B cell (primary cell): ENCODE data around the gene FAXDC2. TPM values are rescaled to one million over a fixed set of nuclear protein-coding genes. Genes with fewer than 3 reads are reported as not detected.

Experiments
- ATAC-seq: fragments of 200-7000 bp; cut with Tn5 transposase; one replicate; pipeline ENCODE4 v1.10.0; 2021; ENCODE audit warnings: low read depth, mild to moderate bottlenecking, moderate number of reproducible peaks, moderate library complexity
- CTCF ChIA-PET: fragments of 350-600 bp; sonication (Branson Sonifier 250); formaldehyde crosslinking; loops from one replicate; lab custom pipeline; 2021; ENCODE audit warnings: antibody characterized with exemption, inconsistent platforms; lab: Charles Lee
- POLR2A ChIA-PET: fragments of 350-600 bp; sonication (Branson Sonifier 250); formaldehyde crosslinking; loops from one replicate; lab custom pipeline; 2021; ENCODE audit warnings: antibody characterized with exemption; lab: Charles Lee
- DNase-seq: peaks from one replicate; pipeline ENCODE4 v3.0.0; 2013
- H2AFZ ChIP-seq: 2 replicates; pipeline ENCODE4 v1.6.1; 2012; ENCODE audit warnings: mild to moderate bottlenecking, low read depth, low read length; ENCODE audit not compliant: insufficient read depth, poor library complexity, severe bottlenecking
- H3K27ac ChIP-seq, 2 donors: 1 replicate in 1 of 2; 2 replicates in 1 of 2; pipeline ENCODE4 v1.5.1; 2012 to 2013; ENCODE audit warnings: low read length in 2 of 2, mild to moderate bottlenecking in 2 of 2, moderate library complexity in 1 of 2
- H3K27me3 ChIP-seq, 4 experiments: fragments of 200-600 bp in 1 of 4; sonication (generic) in 1 of 4; replicated peaks in 1 of 4; 1 replicate in 2 of 4; 2 replicates in 2 of 4; pipeline versions ENCODE4 v1.6.1 to v1.7.0; 2013 to 2016; ENCODE audit warnings: low read length in 3 of 4, mild to moderate bottlenecking in 2 of 4, mixed read lengths in 1 of 4, moderate library complexity in 1 of 4; ENCODE audit not compliant: insufficient read depth in 4 of 4, control insufficient read depth in 3 of 4; ENCODE audit errors: control extremely low read depth in 1 of 4
- H3K36me3 ChIP-seq, 2 experiments: replicated peaks in 1 of 2; 1 replicate in 1 of 2; 2 replicates in 1 of 2; pipeline versions ENCODE4 v1.6.1 to v1.7.1; 2013; ENCODE audit warnings: low read length in 1 of 2; ENCODE audit not compliant: insufficient read depth in 2 of 2, control insufficient read depth in 1 of 2; ENCODE audit errors: control extremely low read depth in 1 of 2, extremely low read depth in 1 of 2
- H3K4me1 ChIP-seq, 2 donors: fragments of 200-600 bp in 1 of 2; sonication (generic) in 1 of 2; 1 replicate in 1 of 2; 2 replicates in 1 of 2; pipeline versions ENCODE4 v1.5.1 to v1.6.1; 2013 to 2017; ENCODE audit warnings: low read length in 2 of 2; ENCODE audit not compliant: control insufficient read depth in 2 of 2, insufficient read depth in 2 of 2
- H3K4me2 ChIP-seq: replicated peaks from 2 replicates; pipeline ENCODE3; 2012; ENCODE audit warnings: mild to moderate bottlenecking, low read depth, low read length; ENCODE audit not compliant: poor library complexity, severe bottlenecking
- H3K4me3 ChIP-seq, 5 experiments: fragments of 200-600 bp in 1 of 5; sonication (generic) in 1 of 5; 1 replicate in 3 of 5; 2 replicates in 2 of 5; pipeline versions ENCODE4 v1.5.1 to v1.7.0; 2011 to 2016; ENCODE audit warnings: low read length in 4 of 5, mild to moderate bottlenecking in 4 of 5, low read depth in 2 of 5, control low read depth in 1 of 5, moderate library complexity in 1 of 5; ENCODE audit not compliant: insufficient read depth in 1 of 5; ENCODE audit errors: control extremely low read depth in 1 of 5, extremely low read depth in 1 of 5
- H3K79me2 ChIP-seq: fragments of 200-600 bp; sonication (generic); one replicate; pipeline ENCODE4 v1.6.0; 2016; ENCODE audit warnings: low read length; ENCODE audit not compliant: control insufficient read depth, insufficient read depth
- H3K9ac ChIP-seq: fragments of 200-600 bp; sonication (generic); 2 replicates; pipeline ENCODE4 v1.6.1; 2017; ENCODE audit warnings: mild to moderate bottlenecking, low read length, moderate library complexity
- H3K9me3 ChIP-seq, 3 donors: one replicate each; pipeline versions ENCODE4 v1.6.1 to v1.7.1; 2013; ENCODE audit warnings: low read length in 2 of 3; ENCODE audit not compliant: control insufficient read depth in 2 of 3, insufficient read depth in 1 of 3; ENCODE audit errors: control extremely low read depth in 1 of 3
- H4K20me1 ChIP-seq: 2 replicates; pipeline ENCODE4 v1.6.0; 2012; ENCODE audit warnings: mild to moderate bottlenecking, low read length; ENCODE audit not compliant: insufficient read depth, control insufficient read depth, poor library complexity, severe bottlenecking
- H3K27ac Mint-ChIP-seq: one replicate; pipeline ENCODE4 v1.8.0; 2021; ENCODE audit warnings: mixed read lengths
- H3K27me3 Mint-ChIP-seq: one replicate; pipeline ENCODE4 v1.8.0; 2021; ENCODE audit warnings: mixed read lengths
- H3K4me1 Mint-ChIP-seq: one replicate; pipeline ENCODE4 v1.8.0; 2021; ENCODE audit warnings: mixed read lengths
- H3K4me3 Mint-ChIP-seq: one replicate; pipeline ENCODE4 v1.8.0; 2021; ENCODE audit warnings: mixed read lengths
- H3K9me3 Mint-ChIP-seq: one replicate; pipeline ENCODE4 v1.8.0; 2022; ENCODE audit warnings: mixed read lengths; ENCODE audit not compliant: insufficient read depth
- CTCF ChIP-seq: fragments of 200-600 bp; IDR thresholded peaks from one replicate; pipeline ENCODE4 v1.8.0; 2022; ENCODE audit warnings: antibody characterized with exemption, mild to moderate bottlenecking
- EZH2 ChIP-seq: IDR thresholded peaks from 2 replicates; pipeline ENCODE4 v1.6.1; 2012; ENCODE audit warnings: borderline replicate concordance, low read depth, mild to moderate bottlenecking, moderate library complexity, low read length; ENCODE audit not compliant: insufficient read depth, poor library complexity, severe bottlenecking
- WGBS: methylation state at CpG from one replicate; pipeline ENCODE4 v1.1.5; 2013; ENCODE audit warnings: missing lambda C conversion rate; ENCODE audit not compliant: insufficient coverage; 5-methylcytosine and 5-hydroxymethylcytosine counted together
- intact Hi-C: fragments of 100-400 bp; cut with micrococcal nuclease; formaldehyde crosslinking; loops from one replicate; pipeline ENCODE4 v1.10.0; 2022
- polyA plus RNA-seq: library from polyadenylated mRNA; depleted of rRNA; stranded (reverse); fragments of >200 nt; gene quantifications from 2 replicates; pipeline ENCODE4 v1.2.3, GENCODE V29; 2012
- total RNA-seq, 2 donors: library from RNA; stranded (reverse); fragments of 120-200 nt in 1 of 2; gene quantifications; 1 replicate in 1 of 2; 2 replicates in 1 of 2; pipeline versions ENCODE4 v1.2.3 to v1.2.4, GENCODE V29; 2013 to 2022

Gene FAXDC2
- total and polyA plus RNA-seq, 2 donors (not counting 1 experiment from before 2014, with no cell fraction given), result 0.07 TPM; not detected in 1

- Histone ChIP-seq H3K4me3 (peak overlapping the region in 2 of 5 experiments; percentile 85 to 100), H3K36me3 (peaks cover 4 to 25% of the 10 kb centered on the region in 2 experiments), H4K20me1 (peaks cover 44% of the 10 kb centered on the region), H3K9me3 (no peaks in the 10 kb centered on the region), H3K9ac (peak overlapping the region; percentile 93), H3K27ac (peak overlapping the region; percentile 19 to 99), H2AFZ (no peak overlapping the region), H3K4me1 (peaks cover 46 to 54% of the 10 kb centered on the region in 2 donors), H3K4me2 (peak overlapping the region; percentile 85), H3K27me3 (no peaks in the 10 kb centered on the region), H3K79me2 (peaks cover 76% of the 10 kb centered on the region)
- no peak for ATAC-seq
- Mint-ChIP-seq H3K4me1 (peaks cover 59% of the 10 kb centered on the region), H3K27me3 (no peaks in the 10 kb centered on the region), H3K27ac (peak overlapping the region; percentile 98), H3K9me3 (no peaks in the 10 kb centered on the region), H3K4me3 (peak overlapping the region; percentile 95)
- TF ChIP-seq CTCF (no peak), EZH2 (no peak)
- CTCF ChIA-PET, result no interaction called here
- intact Hi-C loops, result no loop called here
- WGBS, result no CpG with 5 or more reads among the region's 4 CpGs
- POLR2A ChIA-PET, result no interaction called here
- peak; percentile 19 for DNase-seq
These were observed 10.4 kb upstream of the FAXDC2 start for GRCh38 chr5:154860765-154861164.

GRCh38 chr5:154860123-154860522 is 9.7 kb upstream of the FAXDC2 start:
- POLR2A ChIA-PET, result no interaction called here

More at GRCh38 chr5:154860123-154860522, 9.7 kb upstream of the FAXDC2 start:
- Histone ChIP-seq H3K27me3 (no peaks in the 10 kb centered on the region), H3K4me2 (peak overlapping the region; percentile 85), H3K79me2 (peaks cover 70% of the 10 kb centered on the region), H3K9me3 (no peaks in the 10 kb centered on the region), H4K20me1 (peaks cover 37% of the 10 kb centered on the region), H2AFZ (no peak overlapping the region), H3K4me1 (peaks cover 46 to 54% of the 10 kb centered on the region in 2 donors), H3K9ac (peak overlapping the region; percentile 93), H3K4me3 (peak overlapping the region; percentile 79 to 100 (median 85)), H3K27ac (peak overlapping the region; percentile 98 to 99), H3K36me3 (peaks cover 0 to 18% of the 10 kb centered on the region in 2 experiments)
- ATAC-seq, result no peak
- DNase-seq, result peak; percentile 21
- intact Hi-C loops, result no loop called here
- peak overlapping the region; percentile 95 for H3K4me3 Mint-ChIP-seq
- CTCF ChIA-PET, result no interaction called here
- WGBS, result 62% methylated on average over 5 of the region's 5 CpGs
- H3K27ac Mint-ChIP-seq, result peak overlapping the region; percentile 98
- H3K9me3 Mint-ChIP-seq, result no peaks in the 10 kb centered on the region
- no peaks in the 10 kb centered on the region for H3K27me3 Mint-ChIP-seq
- TF ChIP-seq CTCF, result no peak
- no peak for TF ChIP-seq EZH2
- peaks cover 54% of the 10 kb centered on the region for H3K4me1 Mint-ChIP-seq
